PFSK-1 (cell line): ENCODE results near the gene CCDC169.

Experiments used
- POLR2AphosphoS5 ChIP-seq: IDR thresholded peaks from 2 replicates; pipeline ENCODE4 v1.6.1; 2012; ENCODE audit warnings: low read depth, mild to moderate bottlenecking, control low read depth, low read length, moderate library complexity
- SIN3A ChIP-seq: IDR thresholded peaks from 2 replicates; pipeline ENCODE4 v1.6.1; 2012; ENCODE audit warnings: mild to moderate bottlenecking, low read length, moderate library complexity, borderline replicate concordance; ENCODE audit not compliant: insufficient read depth
- TAF1 ChIP-seq: IDR thresholded peaks from 2 replicates; pipeline ENCODE4 v1.6.1; 2012; ENCODE audit warnings: low read length, control low read depth, borderline replicate concordance; ENCODE audit not compliant: insufficient read depth
- TF ChIP-seq, protein P1 (sequence below), 2 experiments: IDR thresholded peaks; 2 replicates each; pipeline versions ENCODE4 v1.6.1 to v1.8.0; 2011 to 2012; ENCODE audit warnings: low read depth in 2 of 2, low read length in 2 of 2, control low read depth in 1 of 2, inconsistent platforms in 1 of 2, mild to moderate bottlenecking in 1 of 2, moderate library complexity in 1 of 2; ENCODE audit not compliant: insufficient read depth in 1 of 2

DNA sequence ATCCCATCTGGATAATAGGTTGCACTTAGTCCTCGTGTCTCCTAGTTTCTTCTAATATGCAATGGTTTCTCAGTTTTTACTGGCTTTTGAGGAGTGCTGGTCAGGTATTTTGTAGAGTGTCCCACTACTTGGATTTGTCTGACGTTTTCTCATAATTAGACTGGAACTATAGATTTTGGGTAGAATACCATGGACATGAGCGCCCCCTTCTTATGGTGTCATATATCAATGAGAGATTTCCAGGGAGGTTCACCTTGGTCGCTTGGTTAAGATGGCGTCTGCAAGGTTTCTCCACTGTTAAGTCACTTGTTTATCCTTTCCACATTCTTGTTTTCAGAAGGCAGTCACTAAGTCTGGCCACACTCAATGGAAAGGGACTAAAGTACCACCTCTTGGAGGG, 89.9 kb downstream of the CCDC169 start:
- TF ChIP-seq, protein P1, sequence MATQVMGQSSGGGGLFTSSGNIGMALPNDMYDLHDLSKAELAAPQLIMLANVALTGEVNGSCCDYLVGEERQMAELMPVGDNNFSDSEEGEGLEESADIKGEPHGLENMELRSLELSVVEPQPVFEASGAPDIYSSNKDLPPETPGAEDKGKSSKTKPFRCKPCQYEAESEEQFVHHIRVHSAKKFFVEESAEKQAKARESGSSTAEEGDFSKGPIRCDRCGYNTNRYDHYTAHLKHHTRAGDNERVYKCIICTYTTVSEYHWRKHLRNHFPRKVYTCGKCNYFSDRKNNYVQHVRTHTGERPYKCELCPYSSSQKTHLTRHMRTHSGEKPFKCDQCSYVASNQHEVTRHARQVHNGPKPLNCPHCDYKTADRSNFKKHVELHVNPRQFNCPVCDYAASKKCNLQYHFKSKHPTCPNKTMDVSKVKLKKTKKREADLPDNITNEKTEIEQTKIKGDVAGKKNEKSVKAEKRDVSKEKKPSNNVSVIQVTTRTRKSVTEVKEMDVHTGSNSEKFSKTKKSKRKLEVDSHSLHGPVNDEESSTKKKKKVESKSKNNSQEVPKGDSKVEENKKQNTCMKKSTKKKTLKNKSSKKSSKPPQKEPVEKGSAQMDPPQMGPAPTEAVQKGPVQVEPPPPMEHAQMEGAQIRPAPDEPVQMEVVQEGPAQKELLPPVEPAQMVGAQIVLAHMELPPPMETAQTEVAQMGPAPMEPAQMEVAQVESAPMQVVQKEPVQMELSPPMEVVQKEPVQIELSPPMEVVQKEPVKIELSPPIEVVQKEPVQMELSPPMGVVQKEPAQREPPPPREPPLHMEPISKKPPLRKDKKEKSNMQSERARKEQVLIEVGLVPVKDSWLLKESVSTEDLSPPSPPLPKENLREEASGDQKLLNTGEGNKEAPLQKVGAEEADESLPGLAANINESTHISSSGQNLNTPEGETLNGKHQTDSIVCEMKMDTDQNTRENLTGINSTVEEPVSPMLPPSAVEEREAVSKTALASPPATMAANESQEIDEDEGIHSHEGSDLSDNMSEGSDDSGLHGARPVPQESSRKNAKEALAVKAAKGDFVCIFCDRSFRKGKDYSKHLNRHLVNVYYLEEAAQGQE (IDR thresholded peaks at IDR 0.05; ENCODE audit: insufficient read depth in 1 of 2, low read depth in 2 of 2, low read length in 2 of 2): no peak
- TF ChIP-seq SIN3A (no peak), POLR2AphosphoS5 (no peak), TAF1 (no peak)
